Measurements from ENCODE around the gene CYP2A13.

The CYP2A13 gene

GRCh38 chr19:41076286-41076685 lies 12.0 kb upstream of the CYP2A13 start:
- Histone ChIP-seq H3K27ac (no peak overlapping the region), H3K27me3 (peaks cover 31% of the 10 kb centered on the region), H3K4me1 (ENCODE audit: control insufficient read depth in 1 of 2, insufficient read depth in 1 of 2, low read depth in 1 of 2, low read length in 1 of 2) (no peaks in the 10 kb centered on the region), H3K4me3 (ENCODE audit: low read depth in 1 of 2, low read length in 1 of 2) (no peak overlapping the region), H3K36me3 (no peaks in the 10 kb centered on the region), H3K9me3 (no peaks in the 10 kb centered on the region)
- no peak for TF ChIP-seq CTCF (IDR thresholded peaks at IDR 0.05)

- H3K4me1 ChIP-seq (ENCODE audit: control insufficient read depth in 1 of 2, insufficient read depth in 1 of 2, low read depth in 1 of 2, low read length in 1 of 2), result no peaks in the 10 kb centered on the region
- no peak overlapping the region for H3K4me3 ChIP-seq (ENCODE audit: low read depth in 1 of 2, low read length in 1 of 2)
- no peak for TF ChIP-seq CTCF (IDR thresholded peaks at IDR 0.05)
- no peaks in the 10 kb centered on the region for H3K36me3 ChIP-seq
- peaks cover 49% of the 10 kb centered on the region for H3K27me3 ChIP-seq
- no peaks in the 10 kb centered on the region for H3K9me3 ChIP-seq
- no peak overlapping the region for H3K27ac ChIP-seq
These were observed 4.7 kb upstream of the CYP2A13 start for GRCh38 chr19:41083516-41083915.

GRCh38 chr19:41085748-41086415 lies 2.4 kb upstream of the CYP2A13 start:
- H3K27me3 ChIP-seq, result peaks cover 73% of the 10 kb centered on the region
- no peaks in the 10 kb centered on the region for H3K9me3 ChIP-seq
- H3K36me3 ChIP-seq, result no peaks in the 10 kb centered on the region
- H3K4me1 ChIP-seq (ENCODE audit: control insufficient read depth in 1 of 2, insufficient read depth in 1 of 2, low read depth in 1 of 2, low read length in 1 of 2), result no peaks in the 10 kb centered on the region
- TF ChIP-seq CTCF (IDR thresholded peaks at IDR 0.05), result no peak
- no peak overlapping the region for H3K4me3 ChIP-seq (ENCODE audit: low read depth in 1 of 2, low read length in 1 of 2)
- H3K27ac ChIP-seq, result no peak overlapping the region

- Histone ChIP-seq H3K4me3 (ENCODE audit: low read depth in 1 of 2, low read length in 1 of 2) (no peak overlapping the region), H3K4me1 (ENCODE audit: control insufficient read depth in 1 of 2, insufficient read depth in 1 of 2, low read depth in 1 of 2, low read length in 1 of 2) (no peaks in the 10 kb centered on the region), H3K9me3 (no peaks in the 10 kb centered on the region), H3K27ac (no peak overlapping the region), H3K27me3 (peaks cover 61% of the 10 kb centered on the region), H3K36me3 (no peaks in the 10 kb centered on the region)
- TF ChIP-seq CTCF (IDR thresholded peaks at IDR 0.05), result no peak
These were observed 1.7 kb downstream of the CYP2A13 start for GRCh38 chr19:41089959-41090358.

GRCh38 chr19:41095703-41096102 lies 7.5 kb downstream of the CYP2A13 start:
- H3K27ac ChIP-seq, result no peak overlapping the region
- no peaks in the 10 kb centered on the region for H3K4me1 ChIP-seq (ENCODE audit: control insufficient read depth in 1 of 2, insufficient read depth in 1 of 2, low read depth in 1 of 2, low read length in 1 of 2)
- H3K4me3 ChIP-seq (ENCODE audit: low read depth in 1 of 2, low read length in 1 of 2), result no peak overlapping the region
- H3K27me3 ChIP-seq, result peaks cover 21% of the 10 kb centered on the region
- no peaks in the 10 kb centered on the region for H3K36me3 ChIP-seq
- TF ChIP-seq CTCF (IDR thresholded peaks at IDR 0.05), result no peak
- no peaks in the 10 kb centered on the region for H3K9me3 ChIP-seq

All from neutrophil (primary cell).